ENCODE results near the gene PAX5.

The PAX5 gene

GRCh38 chr9:36834736-36835135 is 199.3 kb downstream of the PAX5 start:
- no peak for DNase-seq (ENCODE audit: low spot score)

GRCh38 chr9:36833954-36834353 is 200.1 kb downstream of the PAX5 start:
- no peak for DNase-seq (ENCODE audit: low spot score)

- DNase-seq (ENCODE audit: low spot score) = no peak
Measured at GRCh38 chr9:36832164-36832795, 201.8 kb downstream of the PAX5 start.

- no peak for DNase-seq (ENCODE audit: low spot score)
Measured at GRCh38 chr9:36831381-36832161, 202.5 kb downstream of the PAX5 start.

GRCh38 chr9:36828611-36829013 is 205.5 kb downstream of the PAX5 start:
- DNase-seq (ENCODE audit: low spot score) = no peak

GRCh38 chr9:36827593-36827992 is 206.5 kb downstream of the PAX5 start:
- DNase-seq (ENCODE audit: low spot score) = no peak

GRCh38 chr9:36826581-36826980 is 207.5 kb downstream of the PAX5 start:
- DNase-seq (ENCODE audit: low spot score) = no peak

- DNase-seq (ENCODE audit: low spot score) = no peak
Measured at GRCh38 chr9:36825179-36825578, 208.9 kb downstream of the PAX5 start.

- DNase-seq (ENCODE audit: low spot score) = no peak
Measured at GRCh38 chr9:36823934-36824333, 210.1 kb downstream of the PAX5 start.

- no peak for DNase-seq (ENCODE audit: low spot score)
Measured at GRCh38 chr9:36823466-36823865, 210.6 kb downstream of the PAX5 start.

- no peak for DNase-seq (ENCODE audit: low spot score)
Measured at GRCh38 chr9:36822201-36822600, 211.9 kb downstream of the PAX5 start.

GRCh38 chr9:36820392-36820861 is 213.6 kb downstream of the PAX5 start:
- DNase-seq (ENCODE audit: low spot score) = peak; percentile 48

- DNase-seq (ENCODE audit: low spot score) = no peak
Measured at GRCh38 chr9:36818965-36819870, 214.8 kb downstream of the PAX5 start.

- DNase-seq (ENCODE audit: low spot score) = no peak
Measured at GRCh38 chr9:36818242-36818938, 215.7 kb downstream of the PAX5 start.

- DNase-seq (ENCODE audit: low spot score) = no peak
Measured at GRCh38 chr9:36817160-36817834, 216.8 kb downstream of the PAX5 start.

- DNase-seq (ENCODE audit: low spot score) = no peak
Measured at GRCh38 chr9:36816371-36816770, 217.7 kb downstream of the PAX5 start.

GRCh38 chr9:36815566-36816348 is 218.3 kb downstream of the PAX5 start:
- DNase-seq (ENCODE audit: low spot score) = no peak

- DNase-seq (ENCODE audit: low spot score) = no peak
Measured at GRCh38 chr9:36815023-36815422, 219.0 kb downstream of the PAX5 start.

GRCh38 chr9:36813154-36813553 is 220.9 kb downstream of the PAX5 start:
- DNase-seq (ENCODE audit: low spot score) = no peak

GRCh38 chr9:36812556-36812955 is 221.5 kb downstream of the PAX5 start:
- DNase-seq (ENCODE audit: low spot score) = no peak

Measured in putamen (tissue), 1 donor.